ENCODE measurements around the gene WDR4.

- TF ChIP-seq CTCF (IDR thresholded peaks at IDR 0.05; ENCODE audit: low read length) (no peak), EZH2 (IDR thresholded peaks at IDR 0.05; ENCODE audit: borderline replicate concordance, low read length) (no peak)
Observed at GRCh38 chr21:42860345-42860744, 19.0 kb downstream of the WDR4 start.
